Stomach (tissue), 4 donors: ENCODE measurements around the gene IGF2BP1.

Experiments used
- CTCF ChIP-seq, 7 experiments: fragments of 450-650 bp in 4 of 7; fragments of 200-600 bp in 3 of 7; sonication (generic) in 3 of 7; IDR thresholded peaks; one replicate each; pipeline ENCODE4 v1.5.1; 2016 to 2019; ENCODE audit warnings: antibody characterized with exemption in 7 of 7, control low read depth in 2 of 7, mild to moderate bottlenecking in 1 of 7
- POLR2A ChIP-seq, 4 donors: fragments of 450-650 bp; IDR thresholded peaks; one replicate each; pipeline ENCODE4 v1.6.1; 2016; ENCODE audit warnings: antibody characterized with exemption in 4 of 4, control low read depth in 2 of 4, mild to moderate bottlenecking in 1 of 4, moderate library complexity in 1 of 4

DNA sequence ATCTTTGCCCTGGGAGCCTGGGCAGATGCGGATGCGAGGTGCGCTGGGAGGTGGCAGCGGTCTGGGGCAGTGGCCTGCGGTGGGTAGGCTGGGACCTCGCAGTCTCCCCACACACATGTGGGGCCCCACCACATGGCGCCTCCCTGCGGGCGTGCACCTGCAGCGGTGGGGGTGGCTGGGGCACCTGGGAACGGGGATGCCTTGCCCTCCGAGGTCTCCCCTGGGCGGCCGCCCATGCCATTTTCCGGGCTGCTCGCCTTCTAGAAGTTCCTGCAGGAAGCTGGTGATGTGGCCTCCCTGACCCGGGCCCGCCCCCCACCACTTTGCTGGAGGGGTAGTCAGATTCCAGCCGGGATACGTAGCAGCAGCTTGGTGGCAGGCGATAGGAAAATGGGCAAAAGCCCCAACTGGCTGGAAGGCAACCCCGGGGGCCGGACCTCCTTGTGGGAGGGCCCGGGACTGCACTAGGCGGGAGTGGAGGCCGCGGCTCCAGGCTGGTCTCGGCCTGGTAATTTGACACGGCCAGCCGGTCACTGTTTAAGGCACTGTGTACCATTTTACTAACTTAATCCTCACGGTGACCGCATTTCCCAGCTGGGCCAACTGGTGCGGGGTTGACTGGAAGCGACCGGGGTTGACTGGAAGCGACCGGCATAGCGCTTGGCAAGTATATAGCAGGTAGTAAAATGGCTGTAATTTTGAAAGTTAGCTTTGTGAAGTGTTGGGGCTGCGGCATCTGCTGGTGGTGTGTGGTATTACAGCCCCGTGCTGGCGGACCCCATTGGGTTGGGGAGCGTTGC is 38.5 kb downstream of the IGF2BP1 start:
- TF ChIP-seq POLR2A (IDR thresholded peaks at IDR 0.05) (no peak), CTCF (IDR thresholded peaks at IDR 0.05) (peak in 5 of 7 experiments; percentile 50 to 78 (median 68))
